Measurements from ENCODE around the gene STX19.

DNA sequence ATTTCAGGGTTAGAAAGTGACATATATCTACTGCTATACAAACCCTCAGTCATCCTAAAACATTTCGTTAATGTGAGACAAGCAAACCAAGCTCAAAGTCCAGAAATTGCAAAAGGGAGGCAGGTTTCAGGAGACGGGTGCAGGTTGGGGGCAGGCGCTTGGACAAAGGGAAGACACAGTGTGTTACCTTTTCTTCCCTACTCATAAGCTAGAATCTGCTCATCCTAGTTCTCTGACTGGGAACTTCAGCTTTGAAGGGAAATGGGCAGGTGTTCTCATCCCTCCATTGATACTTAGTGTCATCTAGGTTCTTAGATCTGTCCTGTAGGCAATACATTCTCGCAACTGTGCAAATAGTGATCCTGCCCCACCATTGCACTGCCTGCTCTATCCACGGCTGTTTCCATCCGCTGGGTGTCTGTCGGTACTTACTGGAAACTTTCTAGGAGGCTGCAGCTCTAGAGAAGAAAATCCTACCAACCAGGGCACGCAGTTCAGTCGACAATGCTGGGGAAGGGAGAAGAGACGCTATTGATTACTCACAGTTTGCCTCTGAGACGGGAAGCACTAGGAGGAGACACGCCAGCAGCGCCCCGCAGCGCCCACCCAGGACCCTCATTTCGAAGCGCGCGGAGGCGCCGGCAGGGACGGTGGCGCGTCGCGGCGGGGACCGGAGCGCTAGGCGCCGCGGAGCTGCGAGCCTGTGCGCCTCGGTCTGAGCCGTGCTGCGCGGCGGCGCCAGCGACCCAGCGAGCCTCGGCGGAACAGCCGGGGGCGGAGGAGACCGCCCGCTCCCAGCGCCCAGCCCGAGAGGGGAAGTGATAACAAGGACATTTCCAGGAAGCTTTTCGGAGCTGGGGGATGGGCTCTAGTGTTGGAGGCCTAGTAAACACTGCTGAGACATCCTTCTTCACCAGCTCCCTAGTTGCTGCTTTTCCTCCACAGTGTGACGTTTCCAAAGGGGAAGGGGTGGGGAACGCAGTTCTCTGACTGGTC lies 55.0 kb downstream of the STX19 start, which contains the start of gene PROS1:
- TF ChIP-seq, protein P1, sequence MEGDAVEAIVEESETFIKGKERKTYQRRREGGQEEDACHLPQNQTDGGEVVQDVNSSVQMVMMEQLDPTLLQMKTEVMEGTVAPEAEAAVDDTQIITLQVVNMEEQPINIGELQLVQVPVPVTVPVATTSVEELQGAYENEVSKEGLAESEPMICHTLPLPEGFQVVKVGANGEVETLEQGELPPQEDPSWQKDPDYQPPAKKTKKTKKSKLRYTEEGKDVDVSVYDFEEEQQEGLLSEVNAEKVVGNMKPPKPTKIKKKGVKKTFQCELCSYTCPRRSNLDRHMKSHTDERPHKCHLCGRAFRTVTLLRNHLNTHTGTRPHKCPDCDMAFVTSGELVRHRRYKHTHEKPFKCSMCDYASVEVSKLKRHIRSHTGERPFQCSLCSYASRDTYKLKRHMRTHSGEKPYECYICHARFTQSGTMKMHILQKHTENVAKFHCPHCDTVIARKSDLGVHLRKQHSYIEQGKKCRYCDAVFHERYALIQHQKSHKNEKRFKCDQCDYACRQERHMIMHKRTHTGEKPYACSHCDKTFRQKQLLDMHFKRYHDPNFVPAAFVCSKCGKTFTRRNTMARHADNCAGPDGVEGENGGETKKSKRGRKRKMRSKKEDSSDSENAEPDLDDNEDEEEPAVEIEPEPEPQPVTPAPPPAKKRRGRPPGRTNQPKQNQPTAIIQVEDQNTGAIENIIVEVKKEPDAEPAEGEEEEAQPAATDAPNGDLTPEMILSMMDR (IDR thresholded peaks at IDR 0.05 in 8 of 11, conservative IDR thresholded peaks at IDR 0.05 in 3 of 11): no peak
- peak in 1 of 3 donors; percentile 31 for TF ChIP-seq POLR2A (IDR thresholded peaks at IDR 0.05)

All from spleen (tissue), 7 donors.